ENCODE results near the gene LRP11.

LRP11 gene

GRCh38 chr6:149888659-149889058 lies 24.5 kb upstream of the LRP11 start:
- Histone ChIP-seq H4K20me1 (ENCODE audit: insufficient read depth, low read length) (no peaks in the 10 kb centered on the region), H3K79me2 (ENCODE audit: insufficient read depth, low read length) (no peaks in the 10 kb centered on the region), H3K4me1 (ENCODE audit: insufficient read depth, low read length, severe bottlenecking) (no peaks in the 10 kb centered on the region), H3K4me3 (ENCODE audit: low read depth, low read length, poor library complexity, severe bottlenecking) (no peak overlapping the region), H3K9me2 (ENCODE audit: low read depth, low read length) (no peaks in the 10 kb centered on the region), H2AFZ (ENCODE audit: low read length) (no peak overlapping the region), H3K36me3 (ENCODE audit: insufficient read depth, low read length) (no peaks in the 10 kb centered on the region), H3K9me3 (ENCODE audit: low read length) (no peaks in the 10 kb centered on the region), H3F3A (ENCODE audit: insufficient read depth, low read length) (no peaks in the 10 kb centered on the region), H3K4me2 (ENCODE audit: low read length) (no peak overlapping the region), H3K27ac (ENCODE audit: low read depth, low read length, poor library complexity, severe bottlenecking) (no peak overlapping the region), H3K9ac (ENCODE audit: low read length) (no peak overlapping the region), H3K27me3 (ENCODE audit: insufficient read depth, low read length) (peaks cover 7% of the 10 kb centered on the region; the same call in 1 of the 2 replicates)
- TF ChIP-seq EZH2 (IDR thresholded peaks at IDR 0.05; ENCODE audit: borderline replicate concordance, low read length) = no peak
- no peak for TF ChIP-seq CTCF (IDR thresholded peaks at IDR 0.05; ENCODE audit: low read length)

- no peaks in the 10 kb centered on the region for H3K4me1 ChIP-seq (ENCODE audit: insufficient read depth, low read length, severe bottlenecking)
- H3K4me2 ChIP-seq (ENCODE audit: low read length) = no peak overlapping the region
- no peak overlapping the region for H2AFZ ChIP-seq (ENCODE audit: low read length)
- H3K79me2 ChIP-seq (ENCODE audit: insufficient read depth, low read length) = no peaks in the 10 kb centered on the region
- no peak overlapping the region for H3K9ac ChIP-seq (ENCODE audit: low read length)
- H4K20me1 ChIP-seq (ENCODE audit: insufficient read depth, low read length) = no peaks in the 10 kb centered on the region
- H3F3A ChIP-seq (ENCODE audit: insufficient read depth, low read length) = no peaks in the 10 kb centered on the region
- H3K9me2 ChIP-seq (ENCODE audit: low read depth, low read length) = no peaks in the 10 kb centered on the region
- no peak overlapping the region for H3K4me3 ChIP-seq (ENCODE audit: low read depth, low read length, poor library complexity, severe bottlenecking)
- TF ChIP-seq CTCF (IDR thresholded peaks at IDR 0.05; ENCODE audit: low read length) = no peak
- TF ChIP-seq EZH2 (IDR thresholded peaks at IDR 0.05; ENCODE audit: borderline replicate concordance, low read length) = no peak
- no peak overlapping the region for H3K27ac ChIP-seq (ENCODE audit: low read depth, low read length, poor library complexity, severe bottlenecking)
- H3K9me3 ChIP-seq (ENCODE audit: low read length) = no peaks in the 10 kb centered on the region
- H3K36me3 ChIP-seq (ENCODE audit: insufficient read depth, low read length) = no peaks in the 10 kb centered on the region
- H3K27me3 ChIP-seq (ENCODE audit: insufficient read depth, low read length) = peaks cover 7% of the 10 kb centered on the region; the same call in 1 of the 2 replicates
Measured at GRCh38 chr6:149888093-149888492, 23.9 kb upstream of the LRP11 start.

DNA sequence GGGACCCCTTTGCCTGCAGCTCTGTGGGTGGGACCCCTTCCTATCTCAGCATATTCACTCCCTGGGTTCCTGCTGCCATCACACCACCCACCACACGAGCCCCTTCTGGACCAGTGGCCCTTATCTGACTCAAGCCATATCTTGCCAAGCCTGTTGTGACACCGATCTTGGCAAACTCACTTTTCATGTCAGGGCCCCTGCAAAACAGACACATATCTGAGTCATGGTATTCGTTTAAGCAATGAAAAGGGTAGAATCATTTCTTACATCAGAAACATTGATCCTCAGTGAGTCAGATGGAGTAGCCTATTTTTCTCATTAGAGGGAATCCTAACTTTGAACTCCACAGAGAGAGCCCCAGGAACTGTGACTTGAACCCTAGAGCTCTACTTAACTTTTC lies 23.2 kb upstream of the LRP11 start:
- H3K9me3 ChIP-seq (ENCODE audit: low read length) = no peaks in the 10 kb centered on the region
- H4K20me1 ChIP-seq (ENCODE audit: insufficient read depth, low read length) = no peaks in the 10 kb centered on the region
- H3K4me2 ChIP-seq (ENCODE audit: low read length) = no peak overlapping the region
- TF ChIP-seq EZH2 (IDR thresholded peaks at IDR 0.05; ENCODE audit: borderline replicate concordance, low read length) = no peak
- TF ChIP-seq CTCF (IDR thresholded peaks at IDR 0.05; ENCODE audit: low read length) = no peak
- H3K9ac ChIP-seq (ENCODE audit: low read length) = no peak overlapping the region
- H3K27me3 ChIP-seq (ENCODE audit: insufficient read depth, low read length) = peaks cover 7% of the 10 kb centered on the region; the same call in 1 of the 2 replicates
- H3K4me3 ChIP-seq (ENCODE audit: low read depth, low read length, poor library complexity, severe bottlenecking) = no peak overlapping the region
- H3K79me2 ChIP-seq (ENCODE audit: insufficient read depth, low read length) = no peaks in the 10 kb centered on the region
- no peaks in the 10 kb centered on the region for H3K36me3 ChIP-seq (ENCODE audit: insufficient read depth, low read length)
- no peaks in the 10 kb centered on the region for H3F3A ChIP-seq (ENCODE audit: insufficient read depth, low read length)
- no peaks in the 10 kb centered on the region for H3K9me2 ChIP-seq (ENCODE audit: low read depth, low read length)
- H2AFZ ChIP-seq (ENCODE audit: low read length) = no peak overlapping the region
- no peak overlapping the region for H3K27ac ChIP-seq (ENCODE audit: low read depth, low read length, poor library complexity, severe bottlenecking)
- H3K4me1 ChIP-seq (ENCODE audit: insufficient read depth, low read length, severe bottlenecking) = no peaks in the 10 kb centered on the region

Data from OCI-LY1 (cell line).